ENCODE data around the gene RAF1. TPM values are rescaled to one million over a fixed set of nuclear protein-coding genes. Genes with fewer than 3 reads are reported as not detected.

Gene RAF1
- total and polyA plus RNA-seq, 9 of the 15 experiments (the other 6 are each of a cell fraction or from before 2014, with no cell fraction given), result 28.0 to 183 (median 85.6) TPM

- peak; percentile 73 for TF ChIP-seq JUNB (CRISPR knock-in tag; conservative IDR thresholded peaks at IDR 0.05)
- no peak for TF ChIP-seq ZBTB26 (CRISPR knock-in tag; IDR thresholded peaks at IDR 0.05)
- TF ChIP-seq ARID3A (IDR thresholded peaks at IDR 0.05; ENCODE audit: borderline replicate concordance, low read depth, low read length), result peak; percentile 72; the same call in 1 of the 2 replicates
- no peak for TF ChIP-seq USF1 (CRISPR knock-in tag; IDR thresholded peaks at IDR 0.05)
- TF ChIP-seq SLC30A9 (CRISPR knock-in tag; IDR thresholded peaks at IDR 0.05), result no peak
- TF ChIP-seq SMARCA4 (IDR thresholded peaks at IDR 0.05), result peak; percentile 75
- TF ChIP-seq THAP7 (CRISPR knock-in tag; IDR thresholded peaks at IDR 0.05), result no peak
- TF ChIP-seq E4F1 (CRISPR knock-in tag; IDR thresholded peaks at IDR 0.05; ENCODE audit: borderline replicate concordance), result no peak
- no peak for TF ChIP-seq ZNF224 (CRISPR knock-in tag; IDR thresholded peaks at IDR 0.05)
- TF ChIP-seq DPF2 (IDR thresholded peaks at IDR 0.05), result peak; percentile 80
- no peak for TF ChIP-seq CREB5 (CRISPR knock-in tag; IDR thresholded peaks at IDR 0.05)
- TF ChIP-seq EWSR1 (IDR thresholded peaks at IDR 0.05; ENCODE audit: borderline replicate concordance, low read depth, partially characterized antibody), result no peak
- no peak for TF ChIP-seq E2F3 (CRISPR knock-in tag; IDR thresholded peaks at IDR 0.05)
- no peak for TF ChIP-seq ATF4 (CRISPR knock-in tag; IDR thresholded peaks at IDR 0.05)
- no peak for TF ChIP-seq MNT (conservative IDR thresholded peaks at IDR 0.05)
- no peak for TF ChIP-seq CBFB (CRISPR knock-in tag; IDR thresholded peaks at IDR 0.05)
- no peak for TF ChIP-seq RBM15 (IDR thresholded peaks at IDR 0.05; ENCODE audit: insufficient read depth, low read length)
- TF ChIP-seq ZNF134 (CRISPR knock-in tag; conservative IDR thresholded peaks at IDR 0.05), result no peak
Observed at GRCh38 chr3:12627370-12627769, 36.5 kb downstream of the RAF1 start (continued).

All from K562 (cell line).